Mucosa of stomach (tissue), 1 donor: Measurements from ENCODE around the gene CALHM5.
A peak's percentile ranks its signal among the peaks of the same experiment; 100 is the strongest.

Source experiments
- H3K27me3 ChIP-seq: one replicate; pipeline ENCODE4 v1.7.0; 2013; ENCODE audit warnings: mild to moderate bottlenecking, low read length; ENCODE audit not compliant: control insufficient read depth, insufficient read depth
- H3K36me3 ChIP-seq: one replicate; pipeline ENCODE4 v1.7.0; 2013; ENCODE audit warnings: low read length; ENCODE audit not compliant: control insufficient read depth, insufficient read depth
- H3K4me1 ChIP-seq: one replicate; pipeline ENCODE4 v1.7.0; 2013; ENCODE audit warnings: mild to moderate bottlenecking, low read length; ENCODE audit not compliant: control insufficient read depth, insufficient read depth
- H3K4me3 ChIP-seq: one replicate; pipeline ENCODE4 v1.7.0; 2013; ENCODE audit warnings: low read length
- H3K9ac ChIP-seq: one replicate; pipeline ENCODE4 v1.7.0; 2013; ENCODE audit warnings: mild to moderate bottlenecking, low read length, moderate library complexity
- H3K9me3 ChIP-seq: one replicate; pipeline ENCODE4 v1.7.0; 2013; ENCODE audit warnings: mild to moderate bottlenecking, low read length, moderate library complexity; ENCODE audit not compliant: control insufficient read depth
- donor health status: Pancreatic carcinoma.

The CALHM5 gene

DNA sequence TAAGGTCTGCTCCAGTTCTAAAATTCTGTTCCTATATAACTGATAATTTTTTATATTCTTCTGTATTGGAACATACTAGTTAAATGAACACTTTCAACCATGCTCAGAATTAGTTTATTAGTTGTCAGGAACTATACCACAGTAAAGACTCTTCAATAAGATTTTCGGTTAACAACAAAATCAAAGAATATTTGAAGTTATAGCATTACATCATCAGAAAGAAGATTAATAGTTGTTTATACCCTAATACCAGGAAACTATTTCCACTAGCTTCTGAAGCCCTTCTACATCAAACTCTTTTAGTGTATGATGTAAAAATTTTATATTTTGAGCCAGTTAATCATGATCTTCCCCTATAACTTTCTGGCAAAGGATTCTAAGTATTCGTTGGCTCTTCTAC lies 48.7 kb downstream of the CALHM5 start:
- no peak overlapping the region for H3K4me3 ChIP-seq
- H3K9me3 ChIP-seq = no peaks in the 10 kb centered on the region
- no peaks in the 10 kb centered on the region for H3K36me3 ChIP-seq
- H3K9ac ChIP-seq = no peak overlapping the region
- peaks cover 29% of the 10 kb centered on the region for H3K27me3 ChIP-seq
- no peaks in the 10 kb centered on the region for H3K4me1 ChIP-seq

GRCh38 chr6:116561377-116562018 lies 50.1 kb downstream of the CALHM5 start:
- Histone ChIP-seq H3K36me3 (no peaks in the 10 kb centered on the region), H3K9me3 (no peaks in the 10 kb centered on the region), H3K9ac (no peak overlapping the region), H3K4me3 (no peak overlapping the region), H3K4me1 (no peaks in the 10 kb centered on the region), H3K27me3 (peaks cover 38% of the 10 kb centered on the region)

DNA sequence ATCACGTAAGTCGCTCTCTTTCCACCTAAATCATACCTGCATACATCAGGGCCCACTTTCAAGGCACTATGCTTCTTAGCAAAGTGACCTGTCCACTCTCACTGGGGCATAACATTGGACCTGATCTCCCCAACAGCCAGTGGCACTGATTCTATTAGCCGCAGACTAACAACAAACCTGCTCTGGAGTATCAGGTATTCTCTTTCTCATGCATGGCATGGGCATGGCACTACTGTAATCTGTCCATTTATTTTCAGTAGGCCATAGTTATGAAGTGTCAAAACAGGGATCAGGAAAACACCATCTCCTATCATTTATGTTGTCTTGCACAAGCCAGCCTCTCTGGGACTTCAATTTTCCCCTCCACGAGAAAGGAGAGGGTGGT lies 50.6 kb downstream of the CALHM5 start:
- Histone ChIP-seq H3K27me3 (peaks cover 38% of the 10 kb centered on the region), H3K9me3 (no peaks in the 10 kb centered on the region), H3K4me1 (no peaks in the 10 kb centered on the region), H3K4me3 (no peak overlapping the region), H3K36me3 (no peaks in the 10 kb centered on the region), H3K9ac (no peak overlapping the region)

GRCh38 chr6:116562614-116563013 lies 51.2 kb downstream of the CALHM5 start:
- no peaks in the 10 kb centered on the region for H3K36me3 ChIP-seq
- no peak overlapping the region for H3K4me3 ChIP-seq
- H3K9ac ChIP-seq = no peak overlapping the region
- peaks cover 37% of the 10 kb centered on the region for H3K27me3 ChIP-seq
- no peaks in the 10 kb centered on the region for H3K4me1 ChIP-seq
- H3K9me3 ChIP-seq = no peaks in the 10 kb centered on the region

- Histone ChIP-seq H3K9me3 (no peaks in the 10 kb centered on the region), H3K27me3 (peaks cover 31% of the 10 kb centered on the region), H3K4me1 (no peaks in the 10 kb centered on the region), H3K36me3 (no peaks in the 10 kb centered on the region), H3K4me3 (no peak overlapping the region), H3K9ac (no peak overlapping the region)
Measured at GRCh38 chr6:116563830-116564229, 52.4 kb downstream of the CALHM5 start.

GRCh38 chr6:116564311-116564710 lies 52.9 kb downstream of the CALHM5 start:
- Histone ChIP-seq H3K4me1 (no peaks in the 10 kb centered on the region), H3K4me3 (no peak overlapping the region), H3K9ac (no peak overlapping the region), H3K9me3 (no peaks in the 10 kb centered on the region), H3K36me3 (no peaks in the 10 kb centered on the region), H3K27me3 (peaks cover 26% of the 10 kb centered on the region)

DNA sequence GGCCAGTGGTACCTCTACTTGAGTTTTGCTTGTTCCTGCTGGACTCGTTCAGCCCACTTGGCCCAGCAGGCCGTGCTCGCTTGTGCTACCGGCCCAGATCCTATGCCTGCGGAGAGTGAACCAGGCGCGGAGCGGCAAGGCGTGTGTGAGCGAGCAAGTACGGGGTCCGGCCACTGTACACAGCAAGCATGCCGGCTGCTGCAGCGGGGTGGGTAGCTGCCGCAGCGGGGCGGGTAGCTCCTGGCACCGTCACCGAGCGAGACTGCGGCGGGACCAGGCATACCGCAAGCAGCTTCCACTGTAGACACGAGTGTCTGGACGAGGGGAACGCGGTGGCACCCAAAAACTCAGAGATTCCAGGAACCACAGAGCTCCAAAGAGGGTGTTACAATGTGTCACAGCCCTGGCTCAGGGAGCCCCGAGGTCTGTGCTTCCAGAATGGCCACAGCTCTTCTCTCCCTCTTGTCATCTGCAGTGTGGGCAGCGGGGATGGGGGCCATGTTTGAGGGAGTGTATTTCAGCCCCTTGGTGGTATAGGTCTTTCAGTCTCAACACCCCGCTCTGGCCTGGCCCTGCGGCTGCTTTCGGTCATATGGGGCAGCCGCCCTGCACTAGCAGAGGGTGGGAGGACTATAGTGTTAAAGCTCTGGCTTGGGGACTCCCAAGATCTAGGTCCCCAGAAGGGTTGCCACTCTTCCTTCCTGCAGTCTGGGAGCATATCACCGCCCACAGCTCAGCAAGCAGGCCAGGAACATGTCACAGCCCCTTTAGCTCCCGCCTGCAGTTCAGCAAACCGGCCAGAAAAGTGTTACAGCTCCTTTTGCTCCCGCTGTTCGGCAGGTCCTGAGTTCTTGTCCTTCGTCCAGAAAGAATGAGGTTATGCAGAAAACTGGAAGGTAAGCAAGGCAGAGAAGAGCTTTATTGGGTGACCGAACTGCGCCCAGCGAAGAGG lies 53.8 kb downstream of the CALHM5 start:
- Histone ChIP-seq H3K9ac (no peak overlapping the region), H3K4me1 (no peaks in the 10 kb centered on the region), H3K9me3 (no peaks in the 10 kb centered on the region), H3K27me3 (peaks cover 22% of the 10 kb centered on the region), H3K4me3 (no peak overlapping the region), H3K36me3 (no peaks in the 10 kb centered on the region)

DNA sequence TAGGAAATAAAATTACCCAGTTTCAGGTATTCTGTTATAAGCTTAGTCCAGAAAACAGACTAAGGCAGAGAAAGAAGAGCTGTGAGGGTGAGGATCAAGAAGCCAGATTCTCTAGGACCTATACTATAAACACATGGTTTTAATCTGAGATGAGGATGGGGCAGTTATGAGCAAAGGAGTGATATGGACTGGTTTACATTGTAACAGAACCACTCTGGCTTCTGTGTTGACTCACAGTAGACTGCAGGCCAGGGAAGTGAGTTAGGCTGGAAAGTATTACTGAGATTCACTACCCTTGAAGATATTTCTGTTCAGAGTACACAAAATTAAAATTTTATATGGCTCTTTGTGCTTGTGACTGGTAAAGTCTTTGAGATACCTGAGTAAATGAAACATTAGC lies 56.7 kb downstream of the CALHM5 start:
- no peak overlapping the region for H3K9ac ChIP-seq
- no peaks in the 10 kb centered on the region for H3K4me1 ChIP-seq
- peaks cover 20% of the 10 kb centered on the region for H3K27me3 ChIP-seq
- no peaks in the 10 kb centered on the region for H3K36me3 ChIP-seq
- no peaks in the 10 kb centered on the region for H3K9me3 ChIP-seq
- no peak overlapping the region for H3K4me3 ChIP-seq

- no peaks in the 10 kb centered on the region for H3K4me1 ChIP-seq
- no peaks in the 10 kb centered on the region for H3K9me3 ChIP-seq
- H3K4me3 ChIP-seq = no peak overlapping the region
- H3K27me3 ChIP-seq = peaks cover 16% of the 10 kb centered on the region
- no peaks in the 10 kb centered on the region for H3K36me3 ChIP-seq
- no peak overlapping the region for H3K9ac ChIP-seq
Measured at GRCh38 chr6:116568821-116569755, 57.6 kb downstream of the CALHM5 start.

GRCh38 chr6:116570856-116571682 lies 59.6 kb downstream of the CALHM5 start, which contains the start of gene RWDD1:
RWDD1 (plus strand) TSS chr6:116571504; CDS start chr6:116571583, 79 bp downstream.
- Histone ChIP-seq H3K27me3 (no peaks in the 10 kb centered on the region), H3K9ac (peak within 1 kb of the TSS; percentile 97), H3K36me3 (no peaks in the 10 kb centered on the region), H3K4me1 (no peaks in the 10 kb centered on the region), H3K9me3 (no peaks in the 10 kb centered on the region), H3K4me3 (peak within 1 kb of the TSS; percentile 82)

- Histone ChIP-seq H3K27me3 (no peaks in the 10 kb centered on the region), H3K9me3 (no peaks in the 10 kb centered on the region), H3K4me3 (peak overlapping the region; percentile 82), H3K36me3 (no peaks in the 10 kb centered on the region), H3K4me1 (no peaks in the 10 kb centered on the region), H3K9ac (peak overlapping the region; percentile 97)
Measured at GRCh38 chr6:116571683-116572000, 60.2 kb downstream of the CALHM5 start.
